GM18520 (cell line): ENCODE results near the gene SERTAD4.

Source experiments
- ATAC-seq: cut with Tn5 transposase; IDR thresholded peaks from one replicate; pipeline ENCODE4 v1.9.1; 2021; ENCODE audit not compliant: unreplicated experiment

SERTAD4 gene

DNA sequence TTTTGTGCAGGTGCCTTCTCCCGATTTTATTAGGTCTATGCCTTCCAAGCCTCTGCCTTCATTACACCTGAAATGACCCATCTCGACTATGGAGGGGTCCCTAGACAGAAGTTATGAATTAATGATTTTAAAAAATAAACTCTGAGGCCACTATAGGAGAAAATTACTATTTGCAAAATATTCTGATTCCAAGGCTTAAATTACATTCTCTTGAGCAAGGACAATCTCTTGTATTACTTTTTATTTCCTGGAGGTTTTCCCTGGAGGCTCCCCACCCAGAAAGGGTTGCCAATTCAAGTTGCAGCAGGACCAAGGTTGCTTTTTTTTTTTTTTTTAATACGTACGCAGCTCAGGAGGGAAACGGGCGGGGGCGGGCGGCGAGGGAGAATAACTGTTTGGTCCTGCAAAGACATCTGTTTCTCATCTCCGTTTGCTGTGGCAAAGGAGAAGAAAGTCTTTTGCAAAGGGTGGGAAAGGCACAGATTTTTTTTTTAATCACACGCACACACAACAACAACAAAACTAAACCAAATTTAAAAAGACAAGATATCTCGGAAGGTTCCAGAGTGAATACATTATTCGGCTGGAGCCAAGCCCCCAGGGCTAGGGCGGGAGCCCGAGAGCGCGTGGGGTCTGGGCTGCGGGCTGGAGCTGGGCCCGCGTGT is 618 bp upstream of the SERTAD4 start:
- ATAC-seq = no peak

DNA sequence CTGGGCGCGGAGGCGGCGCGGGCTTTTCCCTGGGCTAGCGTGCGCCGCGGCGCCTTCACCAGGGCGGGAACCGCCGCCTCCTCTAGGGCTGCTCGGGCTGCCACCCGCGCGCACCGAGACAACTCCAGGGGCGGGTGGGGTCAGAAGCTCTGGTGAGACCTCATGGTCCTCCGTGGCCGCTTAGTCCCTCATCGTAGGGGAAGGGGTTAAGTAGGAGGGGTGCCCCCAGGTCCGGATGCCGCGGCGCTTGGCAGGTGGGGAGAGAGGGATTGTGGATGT is 559 bp downstream of the SERTAD4 start:
- ATAC-seq = no peak

DNA sequence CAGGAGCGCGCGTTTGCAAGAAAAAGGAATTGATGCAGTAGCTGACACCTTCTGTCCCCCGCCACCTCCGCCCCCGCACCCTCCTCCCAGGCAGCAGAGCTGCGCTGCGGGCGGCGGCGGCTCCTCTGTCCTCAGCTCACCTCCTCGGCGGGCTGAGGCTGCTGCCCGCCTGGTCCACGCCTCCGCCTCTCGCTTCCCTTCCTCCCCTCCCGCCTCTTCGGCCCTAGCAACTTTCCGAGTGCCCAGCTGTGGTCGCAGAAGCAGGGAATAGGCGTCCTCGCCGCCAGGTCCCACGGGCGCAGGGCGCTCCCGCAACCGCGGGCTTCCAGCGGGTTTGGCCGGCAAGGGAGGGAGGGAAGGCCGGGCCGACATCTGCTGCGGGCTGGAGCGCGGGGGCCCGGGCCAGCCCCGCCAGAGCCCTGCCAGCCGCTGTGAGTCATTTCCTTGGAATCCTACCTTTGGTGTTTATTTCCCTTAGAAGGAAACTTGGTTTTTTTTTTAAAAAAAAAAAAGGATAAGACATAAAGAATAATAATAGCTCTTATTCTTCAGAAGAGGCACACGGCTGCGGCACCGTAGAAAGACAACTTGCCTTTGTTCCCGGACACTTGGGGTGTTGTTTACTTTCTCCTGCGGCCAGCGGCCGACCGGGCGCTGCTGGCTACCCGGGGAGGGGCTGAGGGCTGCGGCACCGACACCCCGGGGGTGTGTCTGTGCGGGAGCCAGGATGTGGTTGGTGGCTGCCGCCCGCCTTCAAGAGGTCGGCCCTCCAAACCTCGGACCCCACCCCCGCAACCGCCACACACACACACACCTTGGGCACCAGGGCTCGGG is 1.1 kb downstream of the SERTAD4 start:
- no peak for ATAC-seq

DNA sequence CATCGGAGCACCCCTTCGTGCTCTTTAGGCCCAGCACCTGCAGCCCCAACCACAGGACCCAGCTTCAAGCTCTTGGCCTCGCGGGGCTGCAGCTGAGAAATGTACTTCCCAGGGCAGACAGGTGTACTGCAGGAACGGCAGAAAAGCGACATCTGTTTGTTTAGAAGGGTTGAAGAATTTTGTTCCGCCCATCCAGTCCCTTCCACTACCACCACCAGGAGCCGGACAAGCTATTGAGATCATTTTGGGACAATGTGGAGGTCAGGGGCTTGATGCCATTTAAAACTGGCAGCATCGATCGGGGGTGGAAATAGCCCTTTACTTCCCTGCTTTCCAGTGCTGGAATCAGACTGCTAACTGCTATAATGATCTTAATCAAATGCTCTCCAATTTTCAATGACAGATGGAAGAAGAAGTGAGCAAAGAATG is 1.7 kb downstream of the SERTAD4 start:
- no peak for ATAC-seq

DNA sequence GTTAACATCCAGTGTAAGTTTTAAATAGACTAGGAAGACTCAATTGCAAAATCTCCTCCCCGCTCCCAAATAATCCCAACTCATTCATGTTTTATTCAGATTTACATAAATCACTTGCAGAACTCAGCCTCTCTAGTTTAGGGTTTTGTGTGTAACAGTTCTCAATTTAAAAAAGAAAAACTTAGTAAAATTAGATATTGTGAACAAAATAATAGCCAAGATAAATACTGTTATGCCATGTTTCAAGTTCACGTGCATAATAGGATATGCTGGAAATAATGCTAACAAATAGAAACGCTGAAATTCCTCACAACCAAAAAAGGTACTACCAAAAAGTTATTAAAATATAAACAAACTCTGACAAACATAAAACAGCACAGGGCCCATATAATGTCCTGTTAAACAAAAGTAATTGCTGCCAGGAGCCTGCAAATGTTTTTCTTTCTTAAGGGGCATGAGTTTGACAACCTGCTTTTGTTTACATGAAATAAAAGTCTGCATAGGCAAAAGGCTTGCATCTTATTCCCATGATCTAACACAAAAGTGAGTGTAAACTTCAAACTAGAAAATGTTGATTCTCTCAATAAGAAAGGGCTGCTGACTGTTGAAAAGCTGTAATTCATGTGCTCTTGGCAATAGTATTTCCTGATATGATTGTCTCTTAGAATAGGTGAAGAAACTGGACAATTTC is 2.9 kb downstream of the SERTAD4 start:
- ATAC-seq = no peak

DNA sequence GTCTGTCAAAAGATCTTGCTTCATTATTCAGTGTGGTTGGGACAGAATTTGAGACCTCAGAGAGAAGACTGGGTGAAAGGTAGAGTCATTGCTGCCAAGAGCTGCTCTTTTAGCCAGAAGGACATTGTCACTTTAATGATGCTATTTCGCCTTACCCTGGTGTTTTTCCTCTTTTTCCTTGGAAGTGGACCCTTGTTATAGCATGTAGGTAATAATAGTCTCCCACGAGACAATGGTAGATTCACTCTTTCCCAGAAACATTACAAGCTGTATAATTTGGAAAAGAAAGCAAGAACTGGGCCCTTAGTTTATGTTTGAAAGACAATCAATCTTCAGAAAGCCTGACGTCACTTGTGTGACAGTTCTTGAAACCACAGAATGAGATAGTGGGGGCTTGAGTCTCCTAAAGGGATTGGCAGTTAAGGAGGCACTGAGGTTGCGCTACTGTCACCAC is 3.8 kb downstream of the SERTAD4 start:
- no peak for ATAC-seq

DNA sequence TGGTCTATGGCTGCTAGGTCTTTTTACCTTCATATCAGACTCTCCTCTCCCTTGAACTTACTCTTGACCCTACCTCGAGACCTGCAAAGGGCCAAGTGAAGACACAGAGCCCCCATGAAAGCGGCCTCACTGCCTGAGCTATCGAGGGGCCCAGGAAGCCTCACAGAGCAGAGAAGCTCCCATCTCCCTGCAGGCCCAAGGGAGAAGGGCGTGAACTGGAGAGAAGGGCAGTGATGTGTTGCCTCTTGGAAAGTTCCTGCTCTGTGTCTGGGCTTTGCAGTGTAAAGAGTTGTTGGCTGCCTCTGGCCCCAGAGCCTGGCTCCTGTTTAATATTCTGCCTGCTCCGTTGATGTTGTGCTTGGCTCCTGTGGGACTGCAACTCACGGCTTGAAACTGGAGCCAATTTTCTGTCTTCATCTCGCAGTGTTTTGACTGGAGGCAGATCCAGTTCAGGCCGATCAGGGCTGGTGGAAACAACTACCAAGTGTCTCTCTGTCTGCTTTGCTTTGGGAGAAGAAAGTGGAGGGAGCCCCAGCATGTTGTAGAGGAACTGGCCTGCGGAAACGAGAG is 4.3 kb downstream of the SERTAD4 start:
- no peak for ATAC-seq

DNA sequence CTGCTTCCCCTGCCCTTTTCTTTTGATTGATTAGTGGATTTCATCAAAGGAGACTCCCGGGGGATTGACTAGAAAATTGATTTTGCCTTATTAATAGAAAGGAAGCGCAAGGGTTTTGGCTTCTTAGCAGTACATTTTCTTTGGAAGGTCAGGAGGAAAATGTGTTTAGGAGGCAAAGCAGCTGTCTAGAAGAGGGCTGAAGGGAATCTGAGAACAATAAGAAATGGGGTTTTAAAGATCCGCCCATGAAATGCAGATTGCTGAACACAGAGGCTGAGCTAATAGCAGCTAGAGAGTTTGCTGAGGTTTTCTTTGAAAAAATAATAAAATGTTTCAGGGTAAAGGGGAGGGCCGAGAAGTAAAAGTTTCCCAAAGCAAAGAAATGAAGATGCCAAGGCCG is 4.9 kb downstream of the SERTAD4 start:
- no peak for ATAC-seq

DNA sequence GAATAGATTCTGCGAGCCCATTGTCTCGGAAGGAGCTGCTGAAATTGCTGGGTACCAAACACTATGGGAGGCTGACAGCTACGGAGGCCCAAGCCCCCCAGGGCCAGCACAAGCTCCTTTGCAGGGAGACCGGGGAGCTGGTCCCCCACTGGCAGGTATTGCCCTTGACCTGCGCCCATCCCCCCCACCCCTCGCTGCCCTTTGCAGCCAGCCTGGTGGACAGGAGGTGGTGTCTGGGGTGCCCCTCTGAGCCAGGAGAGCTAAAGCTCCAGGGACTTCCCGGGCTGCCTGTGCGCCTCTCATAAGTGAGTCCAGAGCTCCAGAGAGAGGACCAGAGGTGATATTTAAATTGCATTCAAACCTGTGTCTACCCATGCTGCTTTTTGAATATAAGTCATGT is 5.4 kb downstream of the SERTAD4 start:
- ATAC-seq = no peak

DNA sequence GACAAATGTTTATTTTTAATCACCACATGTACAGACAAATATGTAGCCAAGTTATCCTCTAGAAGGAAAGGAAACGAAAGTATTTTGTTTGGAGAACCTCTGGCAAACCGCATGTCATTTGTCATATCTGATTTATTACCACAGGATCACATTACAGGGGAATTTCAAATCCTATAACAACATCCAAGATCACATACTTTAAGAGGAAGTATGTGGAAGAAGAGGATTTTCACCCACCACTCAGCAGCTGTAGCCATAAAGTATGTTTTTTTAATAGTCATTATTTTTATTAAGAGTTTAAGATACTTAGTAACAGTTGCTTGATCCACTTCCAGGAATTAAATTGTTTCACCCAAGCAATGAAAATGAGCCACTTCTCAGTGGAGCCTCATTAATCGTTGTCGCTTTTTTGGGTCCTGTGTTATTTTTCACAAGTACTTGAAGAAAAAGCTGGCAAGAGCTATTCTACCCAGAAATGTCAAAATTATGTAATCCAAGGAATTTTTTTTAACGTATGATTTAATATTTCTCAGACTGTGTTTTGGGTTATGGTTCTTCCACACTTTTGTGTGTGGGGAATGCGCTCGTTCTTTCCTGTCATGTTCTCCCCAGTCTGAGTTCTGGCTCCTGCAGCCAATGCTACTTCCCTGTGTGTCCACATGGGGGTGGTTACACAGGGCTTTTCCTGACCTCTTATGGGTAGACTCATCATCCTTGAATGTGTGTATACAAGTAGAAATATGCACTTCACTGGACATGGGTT is 6.9 kb downstream of the SERTAD4 start:
- no peak for ATAC-seq

DNA sequence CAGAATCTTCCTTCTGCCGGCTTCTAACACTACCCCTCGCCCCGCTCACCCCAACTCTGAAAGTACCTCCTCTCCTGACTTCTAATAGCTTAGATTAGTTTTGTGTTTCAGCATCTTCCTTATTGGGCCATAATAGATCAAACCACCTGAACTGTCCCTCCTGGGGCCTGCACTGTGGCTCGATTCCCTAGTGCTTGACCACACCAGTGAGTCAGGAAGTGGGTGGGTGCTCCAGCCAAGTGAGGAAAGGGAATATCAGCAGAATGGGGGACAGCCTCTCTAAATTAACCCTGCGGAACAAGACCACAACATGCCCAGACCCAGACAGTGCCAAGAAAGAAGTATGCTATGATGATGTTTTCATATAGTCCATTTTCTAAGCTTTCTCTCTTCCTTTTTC is 8.5 kb downstream of the SERTAD4 start:
- no peak for ATAC-seq

DNA sequence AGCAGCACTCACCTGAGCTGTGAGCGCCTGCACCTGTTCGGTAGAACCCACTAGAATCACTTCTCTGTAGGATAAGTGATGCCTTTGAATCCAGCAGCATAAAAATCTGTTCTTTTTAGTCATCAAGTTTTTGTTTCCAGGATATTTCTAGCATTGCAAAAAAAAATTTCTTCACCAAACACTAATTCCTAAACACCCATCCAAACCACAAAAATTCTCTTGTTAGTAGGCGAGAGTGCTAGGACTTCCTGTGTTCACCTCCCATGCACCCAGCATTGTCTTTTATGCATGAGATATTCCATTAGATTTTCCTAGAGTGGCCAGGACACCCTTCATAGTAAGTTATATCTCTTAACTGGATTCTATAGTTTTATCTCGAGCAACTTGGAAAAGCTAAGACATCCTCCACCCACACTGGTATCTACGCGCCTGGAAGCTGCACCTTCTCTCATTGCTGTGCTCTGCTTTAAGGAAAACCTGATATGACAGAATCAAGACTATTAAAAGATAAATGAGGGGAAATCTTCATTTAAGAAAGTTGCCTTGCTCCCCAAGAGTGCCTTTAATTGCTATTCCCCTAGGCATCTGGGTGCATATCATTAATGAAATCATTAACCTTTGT is 12.3 kb downstream of the SERTAD4 start:
- no peak for ATAC-seq

DNA sequence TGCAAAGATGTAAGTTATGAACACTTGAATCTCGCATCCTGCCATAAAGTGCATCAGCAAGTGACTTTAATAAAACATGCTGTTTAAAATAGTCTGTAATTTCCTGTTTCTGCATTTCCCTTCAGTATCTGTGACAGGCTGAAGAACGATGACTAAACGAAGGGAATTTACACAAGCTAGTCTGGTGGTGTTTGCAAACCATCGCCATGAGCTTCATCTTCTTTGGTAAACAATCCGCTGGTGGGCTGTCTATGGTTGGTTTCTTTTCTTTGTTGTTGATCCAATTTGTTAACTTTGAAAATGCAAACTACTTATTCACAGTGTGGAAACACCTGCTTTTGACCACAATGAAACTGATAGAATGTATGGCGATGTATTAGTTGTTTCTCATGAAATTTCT is 13.9 kb downstream of the SERTAD4 start:
- peak; percentile 35 for ATAC-seq

DNA sequence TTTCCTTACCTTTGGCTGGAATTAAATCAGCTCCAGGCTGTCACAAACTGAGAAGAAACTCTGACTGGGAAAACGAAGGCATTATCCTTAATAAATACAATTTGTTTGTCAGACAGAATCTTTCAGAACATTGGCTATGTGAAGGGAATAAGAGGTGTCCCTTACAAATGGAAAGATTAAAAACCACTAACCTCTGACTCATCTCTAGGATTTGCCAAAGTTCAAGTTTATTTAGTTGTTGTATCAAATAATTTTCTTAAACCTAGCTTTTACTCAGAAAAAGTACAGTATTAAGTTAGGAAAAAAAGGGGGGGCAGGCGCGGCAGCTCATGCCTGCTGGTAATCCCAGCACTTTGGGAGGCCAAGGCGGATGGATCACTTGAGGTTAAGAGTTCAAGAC is 15.7 kb downstream of the SERTAD4 start:
- no peak for ATAC-seq

DNA sequence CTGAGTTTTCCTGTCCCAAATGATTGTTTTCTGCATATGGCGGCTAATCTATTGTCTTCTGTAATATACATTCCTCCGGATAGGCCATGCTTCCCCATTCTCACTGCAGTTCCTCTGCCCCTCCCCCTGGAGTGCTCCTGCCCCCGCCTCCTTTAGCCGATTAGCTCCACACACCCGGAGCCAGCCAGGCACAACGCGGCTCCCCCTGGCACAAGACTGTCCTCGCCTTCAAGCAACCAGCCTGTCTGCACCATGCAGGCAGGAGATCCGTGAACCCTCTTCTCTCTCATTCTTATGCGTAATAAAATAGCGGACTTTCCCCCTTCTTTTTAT is 18.0 kb downstream of the SERTAD4 start:
- no peak for ATAC-seq

DNA sequence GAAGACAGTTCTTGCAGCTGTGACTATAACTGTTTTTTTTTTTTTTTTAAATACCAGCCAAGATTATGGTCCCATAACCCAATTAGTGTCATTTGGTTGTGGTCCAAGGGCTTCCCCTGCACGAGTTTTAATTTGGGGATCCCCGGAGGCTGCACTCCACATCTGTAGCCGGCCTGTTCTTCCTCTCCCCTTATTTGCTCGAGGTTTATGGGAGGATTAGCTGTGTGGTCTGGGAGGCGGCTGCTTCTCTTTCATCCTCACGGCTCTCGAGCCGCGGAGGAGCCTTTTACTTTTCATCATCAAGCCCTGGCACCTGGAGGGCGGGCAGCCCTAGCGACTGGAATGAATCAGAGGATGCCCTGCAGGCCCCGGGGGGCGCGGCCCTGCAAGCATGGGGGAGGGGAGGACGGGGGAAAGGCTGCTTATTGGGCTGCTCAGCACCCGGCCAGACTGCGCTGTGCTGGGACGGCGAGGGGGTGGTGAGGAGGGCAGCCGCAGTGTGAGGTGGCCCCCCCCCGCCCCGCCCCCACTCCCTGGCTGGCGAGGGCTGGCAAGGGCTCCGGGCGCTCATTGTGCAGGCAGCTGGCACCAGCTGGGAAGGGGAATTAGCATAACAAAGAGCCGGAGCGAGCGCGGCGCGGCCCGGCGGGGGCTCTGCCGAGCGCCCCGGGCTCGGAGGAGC is 18.5 kb downstream of the SERTAD4 start:
- no peak for ATAC-seq

DNA sequence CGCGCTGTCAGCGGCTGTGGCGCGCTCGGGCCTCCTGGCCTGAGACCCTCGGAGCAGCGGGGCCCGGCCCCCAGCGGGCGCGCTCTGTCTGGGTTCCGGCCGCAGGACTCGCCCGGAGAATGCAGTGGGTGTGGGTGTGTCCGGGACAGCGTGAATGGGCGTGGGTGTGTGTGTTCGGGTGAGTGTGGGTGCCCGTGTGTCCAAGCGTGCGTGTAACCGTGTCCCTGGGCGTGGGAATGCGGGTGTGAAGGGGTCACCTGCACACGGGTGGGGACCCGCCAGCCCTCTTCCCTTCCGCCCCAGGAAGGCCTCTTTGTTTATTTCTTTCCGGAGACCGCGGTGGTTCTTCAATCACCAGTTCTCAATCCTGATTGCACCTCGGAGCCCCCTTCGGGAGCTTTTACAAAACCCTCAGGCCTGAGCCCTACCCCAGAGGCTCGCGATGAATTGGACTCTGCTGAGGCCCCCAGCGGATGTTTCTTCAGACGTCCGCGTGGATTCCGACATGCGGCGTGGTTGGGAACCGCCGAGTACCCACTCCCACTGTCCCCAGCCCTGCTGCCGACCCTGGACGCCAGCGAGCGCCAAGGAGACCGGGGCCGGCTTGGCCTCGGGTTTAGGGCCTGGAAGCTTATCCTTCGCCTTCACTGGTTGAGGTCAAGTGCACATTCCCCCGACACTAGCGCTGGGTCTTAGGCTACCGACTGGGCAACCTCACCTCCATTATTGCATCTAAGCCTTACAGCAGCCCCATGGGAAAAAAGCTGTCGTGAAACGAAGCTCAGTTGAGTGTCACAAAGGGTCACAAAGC is 19.3 kb downstream of the SERTAD4 start:
- no peak for ATAC-seq

DNA sequence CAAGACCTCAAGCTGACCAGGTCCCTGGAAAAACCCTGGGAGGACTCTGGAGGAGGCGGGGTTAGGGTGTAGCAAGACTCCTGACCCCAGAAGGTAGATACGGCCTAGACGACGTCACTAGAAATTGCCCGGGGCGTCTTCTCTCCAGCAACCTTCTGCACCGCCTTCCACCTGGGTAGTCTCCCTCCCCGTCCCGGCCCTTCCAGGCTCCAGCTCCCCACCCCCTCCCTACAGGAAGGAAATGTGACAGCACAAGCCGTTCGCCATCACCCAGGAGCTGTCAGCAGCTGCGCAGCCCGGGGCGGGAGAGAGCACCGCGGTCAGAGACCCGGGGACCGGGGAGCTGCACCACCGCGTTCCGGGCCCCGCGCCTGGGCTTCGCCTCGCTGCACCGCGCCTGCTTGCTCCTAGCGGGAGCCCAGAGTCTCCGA is 20.0 kb downstream of the SERTAD4 start:
- no peak for ATAC-seq

DNA sequence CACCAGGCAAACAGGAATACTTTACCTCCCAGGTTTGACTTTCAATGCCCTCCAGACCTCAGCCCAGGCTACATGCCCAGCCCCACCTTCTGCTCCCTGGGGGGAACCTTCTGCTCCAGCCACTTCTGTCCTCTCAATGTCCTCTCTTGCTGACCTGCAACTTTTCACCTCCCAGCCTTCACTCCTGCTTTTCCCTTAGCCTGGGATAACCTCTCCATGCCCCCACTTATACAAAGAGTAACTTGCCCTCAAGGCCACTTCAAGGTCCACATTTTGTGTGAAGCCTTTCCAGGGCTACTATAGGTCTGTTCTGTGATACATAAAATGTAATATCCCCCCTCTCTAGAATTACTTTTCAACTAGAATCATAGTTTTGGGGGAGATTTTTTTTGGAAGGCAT is 21.7 kb downstream of the SERTAD4 start:
- ATAC-seq = no peak
